Measurements from ENCODE around the gene SPRED1. TPM values are rescaled to one million over a fixed set of nuclear protein-coding genes. Genes with fewer than 3 reads are reported as not detected.

Gene SPRED1
- total and polyA plus RNA-seq, 2 experiments from 2014 or later, result 11.4 to 44.0 TPM

DNA sequence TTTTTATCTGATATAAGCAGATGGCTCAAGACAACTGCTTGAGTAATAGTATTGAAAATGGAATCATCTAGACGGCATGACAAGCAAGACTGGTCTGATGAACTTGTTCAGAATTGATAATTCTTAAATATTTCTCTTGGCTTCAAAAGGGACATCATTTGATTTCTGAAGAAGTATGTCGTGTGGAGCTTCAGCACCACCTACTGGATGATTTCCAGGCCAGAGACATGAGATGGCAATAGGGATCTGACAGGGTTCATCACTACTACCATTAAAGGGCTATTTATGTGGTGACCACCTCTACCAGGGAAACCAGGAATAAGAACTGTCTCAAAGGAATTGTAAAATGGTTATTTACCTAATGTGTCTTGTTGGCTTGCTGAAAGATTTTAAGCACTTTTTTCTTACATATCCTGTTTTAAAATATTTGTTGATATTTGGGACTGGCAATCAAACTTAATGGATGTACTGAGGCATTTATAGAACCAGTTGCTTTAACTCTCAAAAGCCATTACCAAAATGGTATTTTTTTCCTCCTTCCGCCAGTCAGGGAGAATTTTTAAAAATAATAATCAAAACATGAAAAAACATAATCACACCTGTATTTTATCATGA, 101.8 kb downstream of the SPRED1 start:
- Mint-ChIP-seq H3K9me3 (no peaks in the 10 kb centered on the region), H3K27ac (no peak overlapping the region), H3K4me1 (peaks cover 16% of the 10 kb centered on the region; the same call in 2 of the 3 replicates), H3K27me3 (ENCODE audit: insufficient read depth, low read depth, poor library complexity) (no peaks in the 10 kb centered on the region), H3K36me3 (ENCODE audit: low read depth) (peaks cover 19% of the 10 kb centered on the region), H3K4me3 (no peak overlapping the region)
- H3K4me2 ChIP-seq, result no peak overlapping the region
- H3F3A ChIP-seq (replicated peaks; ENCODE audit: low read depth), result no peaks in the 10 kb centered on the region
- TF ChIP-seq, protein P1, sequence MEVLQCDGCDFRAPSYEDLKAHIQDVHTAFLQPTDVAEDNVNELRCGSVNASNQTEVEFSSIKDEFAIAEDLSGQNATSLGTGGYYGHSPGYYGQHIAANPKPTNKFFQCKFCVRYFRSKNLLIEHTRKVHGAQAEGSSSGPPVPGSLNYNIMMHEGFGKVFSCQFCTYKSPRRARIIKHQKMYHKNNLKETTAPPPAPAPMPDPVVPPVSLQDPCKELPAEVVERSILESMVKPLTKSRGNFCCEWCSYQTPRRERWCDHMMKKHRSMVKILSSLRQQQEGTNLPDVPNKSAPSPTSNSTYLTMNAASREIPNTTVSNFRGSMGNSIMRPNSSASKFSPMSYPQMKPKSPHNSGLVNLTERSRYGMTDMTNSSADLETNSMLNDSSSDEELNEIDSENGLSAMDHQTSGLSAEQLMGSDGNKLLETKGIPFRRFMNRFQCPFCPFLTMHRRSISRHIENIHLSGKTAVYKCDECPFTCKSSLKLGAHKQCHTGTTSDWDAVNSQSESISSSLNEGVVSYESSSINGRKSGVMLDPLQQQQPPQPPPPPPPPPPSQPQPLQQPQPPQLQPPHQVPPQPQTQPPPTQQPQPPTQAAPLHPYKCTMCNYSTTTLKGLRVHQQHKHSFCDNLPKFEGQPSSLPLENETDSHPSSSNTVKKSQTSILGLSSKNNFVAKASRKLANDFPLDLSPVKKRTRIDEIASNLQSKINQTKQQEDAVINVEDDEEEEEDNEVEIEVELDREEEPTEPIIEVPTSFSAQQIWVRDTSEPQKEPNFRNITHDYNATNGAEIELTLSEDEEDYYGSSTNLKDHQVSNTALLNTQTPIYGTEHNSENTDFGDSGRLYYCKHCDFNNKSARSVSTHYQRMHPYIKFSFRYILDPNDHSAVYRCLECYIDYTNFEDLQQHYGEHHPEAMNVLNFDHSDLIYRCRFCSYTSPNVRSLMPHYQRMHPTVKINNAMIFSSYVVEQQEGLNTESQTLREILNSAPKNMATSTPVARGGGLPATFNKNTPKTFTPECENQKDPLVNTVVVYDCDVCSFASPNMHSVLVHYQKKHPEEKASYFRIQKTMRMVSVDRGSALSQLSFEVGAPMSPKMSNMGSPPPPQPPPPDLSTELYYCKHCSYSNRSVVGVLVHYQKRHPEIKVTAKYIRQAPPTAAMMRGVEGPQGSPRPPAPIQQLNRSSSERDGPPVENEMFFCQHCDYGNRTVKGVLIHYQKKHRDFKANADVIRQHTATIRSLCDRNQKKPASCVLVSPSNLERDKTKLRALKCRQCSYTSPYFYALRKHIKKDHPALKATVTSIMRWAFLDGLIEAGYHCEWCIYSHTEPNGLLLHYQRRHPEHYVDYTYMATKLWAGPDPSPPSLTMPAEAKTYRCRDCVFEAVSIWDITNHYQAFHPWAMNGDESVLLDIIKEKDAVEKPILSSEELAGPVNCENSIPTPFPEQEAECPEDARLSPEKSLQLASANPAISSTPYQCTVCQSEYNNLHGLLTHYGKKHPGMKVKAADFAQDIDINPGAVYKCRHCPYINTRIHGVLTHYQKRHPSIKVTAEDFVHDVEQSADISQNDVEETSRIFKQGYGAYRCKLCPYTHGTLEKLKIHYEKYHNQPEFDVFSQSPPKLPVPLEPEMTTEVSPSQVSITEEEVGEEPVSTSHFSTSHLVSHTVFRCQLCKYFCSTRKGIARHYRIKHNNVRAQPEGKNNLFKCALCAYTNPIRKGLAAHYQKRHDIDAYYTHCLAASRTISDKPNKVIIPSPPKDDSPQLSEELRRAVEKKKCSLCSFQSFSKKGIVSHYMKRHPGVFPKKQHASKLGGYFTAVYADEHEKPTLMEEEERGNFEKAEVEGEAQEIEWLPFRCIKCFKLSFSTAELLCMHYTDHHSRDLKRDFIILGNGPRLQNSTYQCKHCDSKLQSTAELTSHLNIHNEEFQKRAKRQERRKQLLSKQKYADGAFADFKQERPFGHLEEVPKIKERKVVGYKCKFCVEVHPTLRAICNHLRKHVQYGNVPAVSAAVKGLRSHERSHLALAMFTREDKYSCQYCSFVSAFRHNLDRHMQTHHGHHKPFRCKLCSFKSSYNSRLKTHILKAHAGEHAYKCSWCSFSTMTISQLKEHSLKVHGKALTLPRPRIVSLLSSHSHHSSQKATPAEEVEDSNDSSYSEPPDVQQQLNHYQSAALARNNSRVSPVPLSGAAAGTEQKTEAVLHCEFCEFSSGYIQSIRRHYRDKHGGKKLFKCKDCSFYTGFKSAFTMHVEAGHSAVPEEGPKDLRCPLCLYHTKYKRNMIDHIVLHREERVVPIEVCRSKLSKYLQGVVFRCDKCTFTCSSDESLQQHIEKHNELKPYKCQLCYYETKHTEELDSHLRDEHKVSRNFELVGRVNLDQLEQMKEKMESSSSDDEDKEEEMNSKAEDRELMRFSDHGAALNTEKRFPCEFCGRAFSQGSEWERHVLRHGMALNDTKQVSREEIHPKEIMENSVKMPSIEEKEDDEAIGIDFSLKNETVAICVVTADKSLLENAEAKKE (CRISPR knock-in tag; IDR thresholded peaks at IDR 0.05), result no peak
- TF ChIP-seq, protein P2, sequence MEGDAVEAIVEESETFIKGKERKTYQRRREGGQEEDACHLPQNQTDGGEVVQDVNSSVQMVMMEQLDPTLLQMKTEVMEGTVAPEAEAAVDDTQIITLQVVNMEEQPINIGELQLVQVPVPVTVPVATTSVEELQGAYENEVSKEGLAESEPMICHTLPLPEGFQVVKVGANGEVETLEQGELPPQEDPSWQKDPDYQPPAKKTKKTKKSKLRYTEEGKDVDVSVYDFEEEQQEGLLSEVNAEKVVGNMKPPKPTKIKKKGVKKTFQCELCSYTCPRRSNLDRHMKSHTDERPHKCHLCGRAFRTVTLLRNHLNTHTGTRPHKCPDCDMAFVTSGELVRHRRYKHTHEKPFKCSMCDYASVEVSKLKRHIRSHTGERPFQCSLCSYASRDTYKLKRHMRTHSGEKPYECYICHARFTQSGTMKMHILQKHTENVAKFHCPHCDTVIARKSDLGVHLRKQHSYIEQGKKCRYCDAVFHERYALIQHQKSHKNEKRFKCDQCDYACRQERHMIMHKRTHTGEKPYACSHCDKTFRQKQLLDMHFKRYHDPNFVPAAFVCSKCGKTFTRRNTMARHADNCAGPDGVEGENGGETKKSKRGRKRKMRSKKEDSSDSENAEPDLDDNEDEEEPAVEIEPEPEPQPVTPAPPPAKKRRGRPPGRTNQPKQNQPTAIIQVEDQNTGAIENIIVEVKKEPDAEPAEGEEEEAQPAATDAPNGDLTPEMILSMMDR (conservative IDR thresholded peaks at IDR 0.05; ENCODE audit: low read depth in 2 of 2), result peak; percentile 79 to 83
- TF ChIP-seq POLR2AphosphoS5 (IDR thresholded peaks at IDR 0.05; ENCODE audit: low read depth), result no peak
- TF ChIP-seq ETS1 (IDR thresholded peaks at IDR 0.05), result no peak
- H3K4me1 ChIP-seq (ENCODE audit: insufficient read depth), result peaks cover 17% of the 10 kb centered on the region
- H4K20me1 ChIP-seq (replicated peaks; ENCODE audit: insufficient read depth), result no peaks in the 10 kb centered on the region
- no peaks in the 10 kb centered on the region for H3K9me2 ChIP-seq (ENCODE audit: insufficient read depth)
- H2AFZ ChIP-seq, result no peak overlapping the region
- DNase-seq (ENCODE audit: low spot score), result peak; percentile 72
- ATAC-seq, result peak; percentile 91
- H3K4me3 ChIP-seq, result no peak overlapping the region
- no peak overlapping the region for H3K27ac ChIP-seq (ENCODE audit: low read depth)
- H3K79me2 ChIP-seq (replicated peaks; ENCODE audit: insufficient read depth), result no peaks in the 10 kb centered on the region
- no peaks in the 10 kb centered on the region for H3K27me3 ChIP-seq (ENCODE audit: insufficient read depth)
- H3K36me3 ChIP-seq (ENCODE audit: insufficient read depth), result no peaks in the 10 kb centered on the region; the same call in 1 of the 2 replicates

All from GM23338 (cell line).